H9 (cell line): ENCODE data around the gene TUBB6. TPM values are rescaled to one million over a fixed set of nuclear protein-coding genes. Genes with fewer than 3 reads are reported as not detected.

Experiments
- DNase-seq: peaks from one replicate; pipeline ENCODE4 v3.0.0-alpha.2; 2017
- H2AFZ ChIP-seq: one replicate; pipeline ENCODE4 v1.6.1; 2013; ENCODE audit warnings: mild to moderate bottlenecking, low read length, control low read depth, moderate library complexity
- H2AK5ac ChIP-seq: 2 replicates; pipeline ENCODE4 v1.6.1; 2013; ENCODE audit warnings: low read length, control low read depth, mixed read lengths; ENCODE audit not compliant: insufficient read length
- H2BK120ac ChIP-seq: one replicate; pipeline ENCODE4 v1.6.1; 2013; ENCODE audit warnings: low read depth, mild to moderate bottlenecking, low read length, control low read depth, inconsistent platforms; ENCODE audit not compliant: poor library complexity, severe bottlenecking
- H2BK12ac ChIP-seq: 2 replicates; pipeline ENCODE4 v1.6.1; 2013; ENCODE audit warnings: low read length, control low read depth, mixed read lengths, low read depth; ENCODE audit not compliant: insufficient read length
- H2BK15ac ChIP-seq: 2 replicates; pipeline ENCODE4 v1.6.1; 2013; ENCODE audit warnings: low read depth, low read length, control low read depth
- H2BK20ac ChIP-seq: one replicate; pipeline ENCODE4 v1.6.1; 2013; ENCODE audit warnings: low read depth, mild to moderate bottlenecking, low read length, control low read depth, inconsistent platforms; ENCODE audit not compliant: poor library complexity, severe bottlenecking
- H2BK5ac ChIP-seq: 2 replicates; pipeline ENCODE4 v1.6.1; 2013; ENCODE audit warnings: low read length, control low read depth, mixed read lengths; ENCODE audit not compliant: insufficient read length
- H3K14ac ChIP-seq: 2 replicates; pipeline ENCODE4 v1.6.1; 2013; ENCODE audit warnings: low read length, control low read depth; ENCODE audit not compliant: insufficient read depth
- H3K18ac ChIP-seq: 2 replicates; pipeline ENCODE4 v1.6.1; 2013; ENCODE audit warnings: low read depth, mild to moderate bottlenecking, mixed read lengths, low read length, control low read depth; ENCODE audit not compliant: insufficient read length
- H3K23ac ChIP-seq: 2 replicates; pipeline ENCODE4 v1.6.1; 2013; ENCODE audit warnings: low read length, control low read depth, mixed read lengths, low read depth; ENCODE audit not compliant: insufficient read length
- H3K23me2 ChIP-seq: 2 replicates; pipeline ENCODE4 v1.6.1; 2013; ENCODE audit warnings: low read depth, mild to moderate bottlenecking, mixed read lengths, low read length, control low read depth; ENCODE audit not compliant: insufficient read length, poor library complexity, severe bottlenecking
- H3K27ac ChIP-seq: 2 replicates; pipeline ENCODE4 v1.5.1; 2013; ENCODE audit warnings: low read length, control low read depth, mixed read lengths, low read depth; ENCODE audit not compliant: insufficient read length
- H3K27me3 ChIP-seq: 2 replicates; pipeline ENCODE4 v1.6.1; 2013; ENCODE audit warnings: low read length, control low read depth, inconsistent platforms; ENCODE audit not compliant: insufficient read depth
- H3K4ac ChIP-seq: 2 replicates; pipeline ENCODE4 v1.6.1; 2013; ENCODE audit warnings: low read depth, mild to moderate bottlenecking, control low read depth, inconsistent platforms, low read length, moderate library complexity
- H3K4me1 ChIP-seq: 2 replicates; pipeline ENCODE4 v1.6.1; 2013; ENCODE audit warnings: low read length, control low read depth, inconsistent platforms; ENCODE audit not compliant: insufficient read depth
- H3K4me2 ChIP-seq: 2 replicates; pipeline ENCODE4 v1.6.1; 2013; ENCODE audit warnings: low read length, control low read depth, mixed read lengths; ENCODE audit not compliant: insufficient read length, insufficient read depth
- H3K56ac ChIP-seq: 2 replicates; pipeline ENCODE4 v1.6.1; 2013; ENCODE audit warnings: low read depth, mild to moderate bottlenecking, mixed read lengths, low read length, control low read depth; ENCODE audit not compliant: insufficient read length
- H3K79me1 ChIP-seq: 2 replicates; pipeline ENCODE4 v1.6.1; 2013; ENCODE audit warnings: low read depth, mild to moderate bottlenecking, moderate library complexity, low read length, control low read depth, inconsistent platforms; ENCODE audit not compliant: insufficient read depth, poor library complexity, severe bottlenecking
- H3K79me2 ChIP-seq: 2 replicates; pipeline ENCODE4 v1.6.1; 2013; ENCODE audit warnings: low read length, control low read depth, inconsistent platforms; ENCODE audit not compliant: insufficient read depth
- H3K9ac ChIP-seq: 2 replicates; pipeline ENCODE4 v1.6.1; 2013; ENCODE audit warnings: low read length, control low read depth, mixed read lengths; ENCODE audit not compliant: insufficient read length; ENCODE audit errors: extremely low read depth
- H3K9me3 ChIP-seq: one replicate; pipeline ENCODE4 v1.6.1; 2013; ENCODE audit warnings: low read depth, low read length, inconsistent platforms; ENCODE audit not compliant: control insufficient read depth
- H3T11ph ChIP-seq: one replicate; pipeline ENCODE4 v1.6.1; 2013; ENCODE audit warnings: mild to moderate bottlenecking, low read length, control low read depth, inconsistent platforms
- H4K20me1 ChIP-seq: one replicate; pipeline ENCODE4 v1.6.1; 2013; ENCODE audit not compliant: control insufficient read depth, insufficient read length, insufficient read depth
- H4K5ac ChIP-seq: 2 replicates; pipeline ENCODE4 v1.6.1; 2013; ENCODE audit warnings: low read depth, mild to moderate bottlenecking, mixed read lengths, low read length, control low read depth; ENCODE audit not compliant: insufficient read length
- H4K8ac ChIP-seq: replicated peaks from 2 replicates; pipeline ENCODE4 v1.6.1; 2013; ENCODE audit warnings: low read length, control low read depth, mixed read lengths, low read depth; ENCODE audit not compliant: insufficient read length
- H4K91ac ChIP-seq: 2 replicates; pipeline ENCODE4 v1.6.1; 2013; ENCODE audit warnings: low read depth, mild to moderate bottlenecking, moderate library complexity, mixed read lengths, low read length, control low read depth; ENCODE audit not compliant: insufficient read length
- H3K27ac Mint-ChIP-seq, 3 experiments: 2 replicates in 2 of 3; 3 replicates in 1 of 3; pipeline ENCODE4 v1.8.0; 2020 to 2021; ENCODE audit warnings: mixed read lengths in 3 of 3, mild to moderate bottlenecking in 1 of 3, moderate library complexity in 1 of 3
- H3K27me3 Mint-ChIP-seq: 2 replicates; pipeline ENCODE4 v1.8.0; 2021; ENCODE audit warnings: low read depth, mild to moderate bottlenecking, moderate library complexity, mixed read lengths
- H3K36me3 Mint-ChIP-seq, 3 experiments: 2 replicates in 2 of 3; 3 replicates in 1 of 3; pipeline ENCODE4 v1.8.0; 2020 to 2021; ENCODE audit warnings: low read depth in 3 of 3, mixed read lengths in 3 of 3; ENCODE audit not compliant: insufficient read depth in 1 of 3
- H3K4me1 Mint-ChIP-seq, 2 experiments: 2 replicates each; pipeline ENCODE4 v1.8.0; 2020; ENCODE audit warnings: mixed read lengths in 2 of 2
- H3K4me3 Mint-ChIP-seq, 2 experiments: 2 replicates in 1 of 2; 3 replicates in 1 of 2; pipeline ENCODE4 v1.8.0; 2020 to 2021; ENCODE audit warnings: mild to moderate bottlenecking in 2 of 2, mixed read lengths in 2 of 2, moderate library complexity in 1 of 2
- H3K9me3 Mint-ChIP-seq, 2 experiments: 2 replicates in 1 of 2; 3 replicates in 1 of 2; pipeline ENCODE4 v1.8.0; 2020; ENCODE audit warnings: mild to moderate bottlenecking in 2 of 2, mixed read lengths in 2 of 2, moderate library complexity in 1 of 2
- WGBS: extraction: QIAGEN DNeasy Blood & Tissue Kit; methylation state at CpG from one replicate; pipeline ENCODE4 v1.1.7; 2013; ENCODE audit warnings: missing lambda C conversion rate, low lambda C conversion rate, mixed read lengths; ENCODE audit not compliant: insufficient read length; ENCODE audit errors: extremely low coverage; 5-methylcytosine and 5-hydroxymethylcytosine counted together
- total RNA-seq: library from RNA; stranded (reverse); gene quantifications from 2 replicates; pipeline ENCODE4 v1.2.1, GENCODE V29; 2021
- TF ChIP-seq, protein P1 (sequence below): fragments of 200-600 bp; sonication (generic); conservative IDR thresholded peaks from 3 replicates; pipeline ENCODE4 v1.8.0; 2021; ENCODE audit warnings: antibody characterized with exemption, mild to moderate bottlenecking

Gene TUBB6
- total RNA-seq, 1 experiment from 2014 or later = 134 TPM

DNA sequence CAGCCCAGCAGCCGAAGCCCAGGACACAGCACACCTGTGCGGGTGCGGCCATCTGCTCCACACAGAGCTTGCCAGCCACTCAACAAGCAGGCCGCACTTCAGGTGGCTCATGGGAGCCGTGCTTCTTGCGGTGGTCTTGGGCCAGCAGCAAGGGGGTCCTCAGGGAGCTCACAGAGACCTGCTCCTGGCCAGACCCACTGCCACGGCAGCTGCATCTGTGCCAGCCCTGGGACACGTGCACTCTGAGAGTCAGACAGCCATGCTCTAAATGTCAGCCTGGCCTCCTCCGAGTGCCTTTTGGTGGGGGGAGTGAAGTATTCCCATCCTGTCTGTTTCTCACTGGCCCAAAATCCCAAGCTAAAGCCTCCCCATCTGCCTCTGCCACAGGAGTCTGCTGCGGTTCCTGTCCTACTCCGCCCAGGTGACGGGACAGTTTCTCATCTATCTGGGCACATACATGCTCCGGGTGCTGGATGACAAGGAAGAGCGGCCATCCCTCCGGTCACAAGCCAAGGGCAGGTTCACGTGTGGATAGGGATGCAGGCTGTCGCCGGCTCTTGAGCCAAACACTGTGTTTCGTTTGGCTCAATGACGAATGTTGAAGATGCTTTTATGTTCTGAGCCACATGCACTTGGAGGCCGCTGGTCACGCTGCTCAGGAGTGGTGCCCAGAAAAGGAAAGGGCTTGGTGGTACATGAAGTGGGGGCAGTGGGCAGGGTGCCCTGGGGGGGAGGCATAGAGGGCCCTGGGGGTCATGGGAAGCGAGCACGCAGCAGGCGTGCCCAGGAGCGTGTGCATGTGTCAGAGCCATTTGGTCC, 31.1 kb upstream of the TUBB6 start:
- no peak overlapping the region for H2BK120ac ChIP-seq
- H3K18ac ChIP-seq = peak overlapping the region; percentile 16
- Mint-ChIP-seq H3K36me3 (no peaks in the 10 kb centered on the region; a peak in 1 of 7 replicates), H3K27me3 (peaks cover 8% of the 10 kb centered on the region), H3K4me3 (no peak overlapping the region), H3K9me3 (no peaks in the 10 kb centered on the region), H3K27ac (no peak overlapping the region), H3K4me1 (peaks cover 20 to 22% of the 10 kb centered on the region in 2 experiments)
- no peak overlapping the region for H4K8ac ChIP-seq
- no peaks in the 10 kb centered on the region; the same call in 1 of the 2 replicates for H3K27me3 ChIP-seq
- H3K4me2 ChIP-seq = no peak overlapping the region
- no peak overlapping the region for H2BK15ac ChIP-seq
- peaks cover 2% of the 10 kb centered on the region for H3K23me2 ChIP-seq
- no peak overlapping the region for H2AFZ ChIP-seq
- no peak overlapping the region for H3K14ac ChIP-seq
- no peak overlapping the region for H3K56ac ChIP-seq
- no peaks in the 10 kb centered on the region for H3K79me2 ChIP-seq
- no peak overlapping the region for H3K4ac ChIP-seq
- no peak overlapping the region for H4K91ac ChIP-seq
- no peak overlapping the region for H4K5ac ChIP-seq
- no peak overlapping the region for H2BK20ac ChIP-seq
- no peak for DNase-seq
- no peaks in the 10 kb centered on the region for H3K79me1 ChIP-seq
- H3K23ac ChIP-seq = no peak overlapping the region
- H4K20me1 ChIP-seq = no peaks in the 10 kb centered on the region
- TF ChIP-seq, protein P1, sequence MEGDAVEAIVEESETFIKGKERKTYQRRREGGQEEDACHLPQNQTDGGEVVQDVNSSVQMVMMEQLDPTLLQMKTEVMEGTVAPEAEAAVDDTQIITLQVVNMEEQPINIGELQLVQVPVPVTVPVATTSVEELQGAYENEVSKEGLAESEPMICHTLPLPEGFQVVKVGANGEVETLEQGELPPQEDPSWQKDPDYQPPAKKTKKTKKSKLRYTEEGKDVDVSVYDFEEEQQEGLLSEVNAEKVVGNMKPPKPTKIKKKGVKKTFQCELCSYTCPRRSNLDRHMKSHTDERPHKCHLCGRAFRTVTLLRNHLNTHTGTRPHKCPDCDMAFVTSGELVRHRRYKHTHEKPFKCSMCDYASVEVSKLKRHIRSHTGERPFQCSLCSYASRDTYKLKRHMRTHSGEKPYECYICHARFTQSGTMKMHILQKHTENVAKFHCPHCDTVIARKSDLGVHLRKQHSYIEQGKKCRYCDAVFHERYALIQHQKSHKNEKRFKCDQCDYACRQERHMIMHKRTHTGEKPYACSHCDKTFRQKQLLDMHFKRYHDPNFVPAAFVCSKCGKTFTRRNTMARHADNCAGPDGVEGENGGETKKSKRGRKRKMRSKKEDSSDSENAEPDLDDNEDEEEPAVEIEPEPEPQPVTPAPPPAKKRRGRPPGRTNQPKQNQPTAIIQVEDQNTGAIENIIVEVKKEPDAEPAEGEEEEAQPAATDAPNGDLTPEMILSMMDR = no peak
- no peak overlapping the region for H3K27ac ChIP-seq
- no peaks in the 10 kb centered on the region for H3K9me3 ChIP-seq
- no peak overlapping the region for H3T11ph ChIP-seq
- H2AK5ac ChIP-seq = no peak overlapping the region
- no CpG with 5 or more reads among the region's 26 CpGs for WGBS
- no peak overlapping the region for H2BK12ac ChIP-seq
- no peak overlapping the region for H2BK5ac ChIP-seq
- H3K9ac ChIP-seq = no peak overlapping the region
- H3K4me1 ChIP-seq = no peaks in the 10 kb centered on the region; the same call in 1 of the 2 replicates
